ENCODE results near the gene ITPRIP.

ITPRIP gene

GRCh38 chr10:104316321-104317099 is 21.8 kb downstream of the ITPRIP start:
- Histone ChIP-seq H3K4me3 (no peak overlapping the region), H3K27ac (peak overlapping the region; percentile 38 to 74)
- DNase-seq (ENCODE audit: low spot score) = no peak
- TF ChIP-seq CTCF (IDR thresholded peaks at IDR 0.05) = no peak

GRCh38 chr10:104315486-104315921 is 22.8 kb downstream of the ITPRIP start:
- Histone ChIP-seq H3K4me3 (no peak overlapping the region), H3K27ac (peak overlapping the region in 1 of 2 donors; percentile 10)
- TF ChIP-seq CTCF (IDR thresholded peaks at IDR 0.05) = no peak
- no peak for DNase-seq (ENCODE audit: low spot score)

- no peak overlapping the region for H3K27ac ChIP-seq
- no peak for TF ChIP-seq CTCF (IDR thresholded peaks at IDR 0.05)
- no peak for DNase-seq (ENCODE audit: low spot score)
- H3K4me3 ChIP-seq = no peak overlapping the region
Observed at GRCh38 chr10:104314591-104315485, 23.4 kb downstream of the ITPRIP start.

GRCh38 chr10:104311184-104311720 is 27.0 kb downstream of the ITPRIP start:
- Histone ChIP-seq H3K27ac (peak overlapping the region; percentile 91 to 95), H3K4me3 (no peak overlapping the region)
- no peak for DNase-seq (ENCODE audit: low spot score)
- TF ChIP-seq CTCF (IDR thresholded peaks at IDR 0.05) = no peak

- peak; percentile 96 for DNase-seq (ENCODE audit: low spot score)
- Histone ChIP-seq H3K27ac (peak overlapping the region; percentile 91 to 95), H3K4me3 (peak overlapping the region; percentile 48)
- no peak for TF ChIP-seq CTCF (IDR thresholded peaks at IDR 0.05)
Observed at GRCh38 chr10:104309980-104310978, 28.0 kb downstream of the ITPRIP start.

GRCh38 chr10:104308439-104308903 is 29.8 kb downstream of the ITPRIP start:
- H3K27ac ChIP-seq = peak overlapping the region; percentile 52 to 84
- TF ChIP-seq CTCF (IDR thresholded peaks at IDR 0.05) = no peak
- DNase-seq (ENCODE audit: low spot score) = no peak

More at GRCh38 chr10:104308439-104308903, 29.8 kb downstream of the ITPRIP start:
- no peak overlapping the region for H3K4me3 ChIP-seq
